GM18519 (cell line): ENCODE results near the gene ZNF785.
A peak's percentile ranks its signal among the peaks of the same experiment; 100 is the strongest.
"Not testable (repeated sequence)": the region's sequence is repeated elsewhere in the genome, so short reads cannot be mapped to it uniquely, and the experiment has no call there.

Source experiments
- ATAC-seq: cut with Tn5 transposase; IDR thresholded peaks from one replicate; pipeline ENCODE4 v1.9.1; 2021; ENCODE audit warnings: mild to moderate bottlenecking, moderate library complexity; ENCODE audit not compliant: unreplicated experiment, low FRiP score

ZNF785 gene

GRCh38 chr16:30603945-30604315 is 18.4 kb upstream of the ZNF785 start:
- ATAC-seq = no peak

GRCh38 chr16:30602616-30603277 is 17.2 kb upstream of the ZNF785 start:
- ATAC-seq = no peak

- no peak for ATAC-seq
These were observed 16.5 kb upstream of the ZNF785 start for GRCh38 chr16:30601966-30602365.

GRCh38 chr16:30600929-30601328 is 15.4 kb upstream of the ZNF785 start:
- no peak for ATAC-seq

GRCh38 chr16:30600215-30600614 is 14.7 kb upstream of the ZNF785 start:
- ATAC-seq = no peak

GRCh38 chr16:30592871-30593270 is 7.4 kb upstream of the ZNF785 start:
- no peak for ATAC-seq

GRCh38 chr16:30590869-30591268 is 5.4 kb upstream of the ZNF785 start:
- not testable (repeated sequence) for ATAC-seq

GRCh38 chr16:30589582-30589981 is 4.1 kb upstream of the ZNF785 start:
- not testable (repeated sequence) for ATAC-seq

- no peak for ATAC-seq
These were observed 3.2 kb upstream of the ZNF785 start for GRCh38 chr16:30588651-30589050.

- ATAC-seq = no peak
These were observed 486 bp downstream of the ZNF785 start for GRCh38 chr16:30585022-30585399.

GRCh38 chr16:30582611-30583340 is 2.7 kb downstream of the ZNF785 start:
- no peak for ATAC-seq

- no peak for ATAC-seq
These were observed 4.0 kb downstream of the ZNF785 start for GRCh38 chr16:30581457-30581856.

GRCh38 chr16:30574678-30575077 is 10.8 kb downstream of the ZNF785 start:
- no peak for ATAC-seq

- ATAC-seq = peak; percentile 59
These were observed 13.8 kb downstream of the ZNF785 start, which contains the start of gene ZNF688 for GRCh38 chr16:30571445-30572322. Gene ZNF688 (minus strand): TSS chr16:30571714. CDS start chr16:30571629, 85 bp downstream.

GRCh38 chr16:30570636-30571444 is 14.7 kb downstream of the ZNF785 start:
- ATAC-seq = no peak

GRCh38 chr16:30569746-30570635 is 15.5 kb downstream of the ZNF785 start:
- no peak for ATAC-seq

- no peak for ATAC-seq
These were observed 16.2 kb downstream of the ZNF785 start for GRCh38 chr16:30569281-30569680.

- no peak for ATAC-seq
These were observed 17.4 kb downstream of the ZNF785 start for GRCh38 chr16:30567991-30568638.
